Measurements from ENCODE around the gene POU2AF2.
"Not testable (repeated sequence)": the region's sequence is repeated elsewhere in the genome, so short reads cannot be mapped to it uniquely, and the experiment has no call there.

The POU2AF2 gene

DNA sequence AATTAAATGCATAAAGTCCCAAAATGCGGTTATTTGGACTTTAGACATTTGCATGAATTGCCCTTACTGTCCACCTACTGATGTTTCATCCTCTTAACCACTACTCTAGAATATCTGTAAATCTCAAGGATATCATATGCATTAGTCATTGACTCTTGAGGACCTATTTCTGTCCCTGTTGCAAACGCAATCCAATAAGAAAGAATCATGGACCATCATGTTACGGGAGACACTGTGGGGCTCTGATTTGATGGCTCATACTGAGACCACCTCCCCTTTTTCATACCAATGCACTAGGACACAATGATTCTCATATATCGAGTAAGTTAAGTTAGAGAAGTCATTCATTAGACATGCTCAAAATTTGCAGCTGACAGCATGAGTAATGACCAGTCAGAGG is 14.4 kb downstream of the POU2AF2 start:
- no peak for FAIRE-seq

DNA sequence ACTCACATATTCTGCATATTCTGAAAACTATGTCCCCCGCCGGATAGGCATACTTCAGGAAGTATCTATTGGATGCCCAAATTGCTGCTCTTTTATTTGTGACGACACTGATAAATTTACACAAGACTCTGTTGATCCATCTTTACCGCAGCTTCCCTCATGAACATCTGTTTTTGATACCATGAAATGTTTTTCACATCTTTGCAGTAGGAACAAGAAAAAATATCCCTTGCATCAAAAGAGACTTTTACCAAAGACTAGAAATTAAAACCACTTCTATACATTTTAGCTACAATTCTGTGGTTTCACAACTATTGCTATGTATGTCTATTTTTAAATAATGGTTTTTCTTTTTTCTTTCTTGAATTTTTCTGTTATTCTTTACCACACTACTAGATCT is 15.3 kb downstream of the POU2AF2 start:
- no peak for FAIRE-seq

DNA sequence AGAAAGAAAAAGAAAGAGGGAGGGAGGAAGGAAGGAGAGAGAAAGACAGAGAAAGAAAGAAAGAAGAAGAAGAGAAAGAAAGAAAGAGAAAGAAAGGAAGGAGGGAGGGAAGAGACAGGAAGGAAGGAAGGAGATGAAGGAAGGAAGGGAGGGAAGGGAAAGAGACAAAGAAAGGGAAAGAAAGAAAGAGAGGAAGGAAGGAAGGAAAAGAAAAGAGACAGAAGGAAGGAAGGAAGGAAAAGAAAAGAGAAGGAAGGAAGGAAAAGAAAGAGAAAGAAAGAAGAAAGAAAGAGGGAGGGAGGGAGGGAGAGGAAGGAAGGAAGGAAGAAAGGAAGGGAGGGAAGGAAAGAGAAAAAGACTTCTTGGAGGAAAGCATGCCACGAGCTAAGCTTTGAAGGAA is 19.1 kb downstream of the POU2AF2 start:
- FAIRE-seq: no peak

DNA sequence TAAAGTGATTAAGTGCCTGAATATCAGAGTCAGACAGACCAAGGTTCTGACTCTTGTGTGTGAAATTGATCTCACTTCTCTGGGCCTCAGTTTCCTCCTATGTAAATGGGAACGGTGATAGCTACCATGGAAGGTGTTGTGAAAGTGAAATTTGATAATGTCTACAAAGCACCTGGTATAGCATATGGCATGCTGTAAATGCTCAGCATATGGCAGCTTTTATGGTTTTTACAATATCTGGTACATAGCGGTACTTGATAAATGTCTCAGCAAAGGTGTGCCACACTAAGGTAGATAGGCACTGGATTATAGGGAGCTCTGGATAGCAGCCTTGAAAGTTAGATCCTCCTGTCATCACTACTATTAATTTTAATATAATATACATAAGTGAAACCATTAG is 19.9 kb downstream of the POU2AF2 start:
- FAIRE-seq: no peak

DNA sequence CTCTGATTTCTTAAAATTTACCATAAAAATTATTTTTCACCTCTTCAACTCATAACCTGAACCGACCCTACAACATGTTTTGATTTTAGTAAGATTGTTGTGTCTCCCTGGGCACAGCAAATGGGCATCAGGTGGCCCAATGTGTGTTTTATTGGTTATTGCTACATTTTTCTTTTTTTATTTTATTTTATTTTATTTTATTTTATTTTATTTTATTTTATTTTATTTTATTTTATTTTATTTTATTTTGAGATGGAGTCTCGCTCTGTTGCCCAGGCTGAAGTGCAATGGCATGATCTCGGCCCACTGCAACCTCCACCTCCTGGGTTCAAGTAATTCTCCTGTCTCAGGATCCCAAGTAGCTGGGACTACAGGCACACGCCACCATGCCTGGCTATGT is 22.8 kb downstream of the POU2AF2 start:
- FAIRE-seq: not testable (repeated sequence)

DNA sequence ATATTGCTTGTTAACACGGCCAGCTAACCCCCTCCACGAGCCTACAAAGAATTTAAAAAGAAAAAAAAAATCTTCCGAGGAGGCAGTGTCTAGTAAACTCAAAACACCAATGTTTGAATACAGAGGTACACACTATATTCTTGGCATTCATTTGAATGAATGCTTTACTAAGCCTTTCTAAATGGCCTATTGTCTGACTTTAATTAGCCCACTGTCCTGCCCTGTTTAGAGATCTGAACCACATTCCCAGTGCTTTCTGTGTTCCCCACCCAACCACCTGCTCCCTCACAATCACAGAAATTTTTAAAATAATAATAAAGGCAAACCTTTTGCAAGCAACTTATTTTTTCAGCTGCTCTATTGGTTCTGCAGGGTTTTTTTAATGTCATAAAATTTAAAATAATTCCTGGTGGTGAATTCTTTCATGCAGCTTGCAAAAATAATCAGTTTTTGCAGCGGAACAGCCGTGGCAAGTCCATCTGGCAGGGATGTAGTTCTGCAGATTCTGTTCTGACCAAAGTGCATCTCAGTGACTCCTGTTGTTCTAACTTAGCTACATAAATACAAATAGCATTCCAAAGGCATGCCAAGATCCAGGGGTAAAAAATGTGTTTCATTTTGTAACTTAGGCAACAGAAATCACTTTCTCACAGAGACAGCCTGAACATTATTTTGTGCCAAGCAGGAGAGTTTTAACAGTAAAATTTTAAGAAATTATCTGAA is 23.8 kb downstream of the POU2AF2 start:
- no peak for FAIRE-seq

DNA sequence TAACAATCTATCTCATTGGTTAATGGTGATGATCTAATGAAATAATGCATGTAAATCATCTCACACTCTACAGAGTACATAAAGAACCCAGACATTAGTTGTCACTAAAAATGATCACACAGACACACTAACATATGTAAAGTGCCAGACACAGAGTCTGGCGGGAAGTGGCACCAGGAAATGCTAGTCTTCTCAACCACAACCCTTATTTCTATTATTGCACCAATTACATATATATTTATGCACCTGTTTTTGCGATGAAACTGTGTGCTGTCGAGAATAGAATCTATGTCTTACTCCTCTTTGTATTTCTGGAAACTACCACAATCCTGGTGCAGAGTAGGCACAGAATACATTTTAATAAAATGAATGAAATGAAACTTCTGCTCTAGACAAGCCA is 26.9 kb downstream of the POU2AF2 start:
- FAIRE-seq: no peak

DNA sequence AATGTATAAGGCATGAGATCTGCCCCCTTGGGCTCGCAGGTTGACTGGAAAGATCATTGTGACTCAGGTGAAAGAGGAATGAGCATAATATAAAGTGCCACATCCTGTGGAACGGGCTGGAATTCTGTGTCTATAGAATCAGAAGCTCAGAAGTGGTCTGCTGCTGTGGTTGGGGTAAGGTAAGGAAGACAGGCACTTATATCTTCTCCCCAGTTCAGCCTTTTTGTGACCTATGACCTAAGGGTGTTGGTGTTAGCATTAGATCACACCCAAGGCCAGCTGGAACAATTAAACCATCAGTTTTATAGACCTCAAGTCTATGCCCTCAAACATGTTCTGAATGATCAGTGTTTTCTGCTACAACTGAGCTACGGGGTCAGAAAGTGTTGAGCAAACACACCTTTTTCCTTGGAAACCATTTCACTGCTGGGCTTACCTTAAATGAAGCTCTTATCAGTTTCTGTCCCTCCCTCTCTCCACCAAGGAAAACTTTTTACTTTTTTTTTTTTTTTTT is 37.1 kb downstream of the POU2AF2 start:
- FAIRE-seq: no peak

DNA sequence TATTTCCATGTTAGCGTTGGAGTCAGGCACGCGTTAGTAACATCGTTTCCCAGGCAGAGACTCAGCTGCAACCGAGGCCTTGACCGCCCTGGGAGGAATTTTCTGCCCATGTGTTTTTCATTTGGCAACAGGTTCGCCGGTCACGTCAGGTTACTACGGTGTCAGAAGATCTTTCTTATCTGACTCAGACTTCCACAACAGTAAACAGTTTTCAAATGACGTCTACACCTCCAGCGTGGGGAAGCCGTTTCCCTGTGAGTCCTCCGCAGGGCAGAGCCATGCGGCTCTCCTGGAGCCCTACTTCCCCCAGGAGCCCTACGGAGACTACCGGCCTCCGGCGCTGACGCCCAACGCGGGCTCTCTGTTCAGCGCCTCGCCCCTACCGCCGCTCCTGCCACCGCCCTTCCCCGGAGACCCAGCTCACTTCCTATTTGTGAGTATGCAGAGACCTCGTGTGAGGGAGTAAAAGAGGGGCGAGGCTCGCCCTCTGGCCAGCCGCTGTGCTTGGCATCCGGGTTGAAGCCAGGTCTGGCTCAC is 38.5 kb downstream of the POU2AF2 start:
- no peak for FAIRE-seq

DNA sequence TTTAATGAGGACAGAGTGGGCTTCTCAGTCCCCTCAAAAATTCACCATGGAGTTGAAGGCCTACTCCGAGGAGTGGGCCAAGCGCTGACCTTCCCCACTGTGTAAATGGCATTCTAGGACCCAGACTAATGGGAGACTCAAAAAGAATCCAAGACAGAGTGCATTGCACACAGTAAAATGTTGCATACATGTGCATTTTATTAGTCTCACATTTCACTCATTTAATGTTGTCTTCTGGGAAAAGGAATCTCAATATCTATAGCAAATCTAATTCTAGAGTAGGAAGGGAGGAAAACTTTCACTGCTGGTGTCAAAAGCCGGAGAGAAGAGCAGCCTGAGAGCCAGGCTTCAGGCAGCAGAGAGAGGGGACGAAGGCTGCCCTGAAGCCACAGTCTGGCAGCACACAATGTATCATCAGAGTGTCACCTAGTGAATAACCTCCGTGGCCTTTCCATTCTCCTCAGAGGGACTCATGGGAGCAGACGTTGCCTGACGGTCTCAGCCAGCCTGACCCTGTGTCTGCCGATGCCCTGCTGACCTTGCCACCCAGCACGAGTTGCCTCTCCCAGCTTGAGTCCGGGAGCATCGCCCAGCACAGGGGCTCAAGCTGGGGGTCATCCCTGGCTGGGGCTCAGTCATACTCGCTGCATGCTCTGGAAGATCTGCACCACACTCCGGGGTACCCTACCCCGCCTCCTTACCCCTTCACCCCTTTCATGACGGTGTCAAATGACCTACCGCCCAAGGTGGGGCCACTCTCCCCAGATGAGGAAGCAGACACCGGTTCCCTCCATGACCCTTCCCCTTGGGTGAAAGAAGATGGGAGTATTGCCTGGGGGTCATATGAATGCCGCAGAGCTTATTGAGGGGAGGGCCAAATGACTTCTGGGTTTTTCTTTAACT is 39.9 kb downstream of the POU2AF2 start:
- no peak for FAIRE-seq

DNA sequence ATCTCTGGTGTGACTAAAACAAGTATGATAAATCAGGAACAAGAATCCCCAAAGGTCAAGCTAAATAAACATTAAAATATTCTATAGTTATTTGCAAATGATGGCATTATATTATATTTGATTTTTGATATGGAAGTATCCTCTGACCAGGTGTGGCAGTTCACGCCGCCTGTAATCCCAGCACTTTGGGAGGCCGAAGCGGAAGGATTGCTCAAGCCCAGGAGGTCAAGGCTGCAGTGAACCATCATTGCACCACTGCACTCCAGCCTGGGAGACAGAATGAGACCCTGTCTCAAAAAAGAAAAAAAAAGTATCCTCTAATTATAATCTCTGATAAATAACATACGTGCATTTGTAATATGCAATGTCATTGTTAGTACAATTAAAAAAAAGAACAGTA is 46.2 kb downstream of the POU2AF2 start:
- no peak for FAIRE-seq

DNA sequence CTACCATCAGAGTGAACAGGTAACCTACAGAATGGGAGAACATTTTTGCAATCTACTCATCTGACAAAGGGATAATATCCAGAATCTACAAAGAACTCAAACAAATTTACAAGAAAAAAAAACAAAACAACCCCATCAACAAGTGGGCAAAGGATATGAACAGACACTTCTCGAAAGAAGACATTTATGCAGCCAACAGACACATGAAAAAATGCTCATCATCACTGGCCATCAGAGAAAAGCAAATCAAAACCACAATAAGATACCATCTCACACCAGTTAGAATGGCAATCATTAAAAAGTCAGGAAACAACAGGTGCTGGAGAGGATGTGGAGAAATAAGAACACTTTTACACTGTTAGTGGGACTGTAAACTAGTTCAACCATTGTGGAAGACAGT is 46.9 kb downstream of the POU2AF2 start:
- FAIRE-seq: not testable (repeated sequence)

DNA sequence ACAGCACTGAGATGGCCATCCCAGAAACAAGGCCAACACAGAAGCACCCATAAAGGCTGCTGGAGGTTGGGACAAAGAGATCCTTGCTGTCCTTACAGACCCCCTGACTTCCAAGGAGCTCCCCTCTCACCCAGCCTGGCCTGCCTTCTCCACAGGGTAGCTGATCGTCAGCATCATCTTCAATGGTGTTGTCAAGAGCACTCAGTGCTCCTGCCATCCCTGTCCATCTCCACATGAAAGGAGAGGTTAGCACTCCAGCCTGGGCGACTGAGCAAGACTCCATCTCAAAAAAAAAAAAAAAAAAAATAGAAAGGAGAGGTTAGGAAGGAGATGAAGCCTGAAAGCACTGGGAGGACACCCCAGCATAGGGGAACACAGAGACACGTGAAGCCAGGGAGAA is 50.7 kb downstream of the POU2AF2 start:
- FAIRE-seq: no peak

DNA sequence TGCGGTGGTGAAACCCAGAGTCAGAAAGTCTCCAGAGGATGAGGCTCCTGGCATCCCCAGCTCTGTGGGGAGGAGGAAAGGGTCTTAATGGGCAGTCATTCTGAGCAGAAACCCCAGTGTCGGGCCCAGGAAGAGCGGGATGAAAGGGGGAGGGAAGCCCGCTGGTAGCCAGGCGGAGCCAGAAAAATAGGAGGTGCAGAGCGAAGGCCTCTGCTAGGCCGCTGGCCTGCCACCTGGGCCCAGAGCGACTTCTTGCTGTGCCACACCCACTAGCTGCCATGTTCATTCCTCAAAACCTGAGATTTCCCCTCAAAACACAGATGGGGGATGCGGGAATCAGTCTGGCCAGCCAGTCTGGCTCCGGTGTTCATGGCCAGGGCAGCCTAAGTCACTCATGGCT is 52.2 kb downstream of the POU2AF2 start:
- FAIRE-seq: no peak

DNA sequence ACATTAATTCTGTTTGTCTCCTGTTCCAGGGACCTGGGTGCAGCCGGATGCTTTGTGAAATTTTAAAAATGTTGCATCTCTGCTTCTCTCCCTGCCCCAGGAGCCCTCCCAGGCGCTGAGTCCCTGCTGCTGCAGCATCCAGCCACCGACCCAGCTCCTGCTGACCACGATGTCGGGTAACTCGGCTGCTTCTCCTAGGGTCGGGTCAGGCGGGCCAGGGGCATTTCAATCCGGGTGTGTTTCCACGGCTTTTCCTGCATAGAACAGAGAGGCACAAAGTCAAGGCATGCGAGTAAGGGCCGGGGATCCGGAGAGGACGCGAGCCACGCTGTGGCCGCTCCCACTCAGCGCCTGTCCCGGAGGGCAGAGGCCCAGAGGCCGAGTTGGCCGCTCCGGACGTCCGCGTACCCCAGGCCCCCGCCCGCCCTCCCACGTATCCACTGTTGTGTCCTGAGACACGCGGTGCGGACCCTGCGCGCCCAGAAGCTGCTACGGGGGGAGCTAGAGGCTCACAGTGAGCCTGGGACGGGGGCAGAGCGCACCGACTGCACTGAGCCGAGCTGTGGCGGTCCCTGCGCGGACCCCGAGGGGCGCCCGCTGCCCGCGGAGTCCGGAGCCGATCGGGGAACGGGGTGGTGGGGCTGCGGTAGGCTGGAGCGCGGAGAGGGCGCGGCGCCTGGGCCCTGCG is 53.0 kb downstream of the POU2AF2 start, which contains the start of gene POU2AF3:
POU2AF3 (plus strand) TSS at position 134 of the 688 bp plus-strand sequence; CDS start at position 170, 36 bp downstream.
- no peak for FAIRE-seq

DNA sequence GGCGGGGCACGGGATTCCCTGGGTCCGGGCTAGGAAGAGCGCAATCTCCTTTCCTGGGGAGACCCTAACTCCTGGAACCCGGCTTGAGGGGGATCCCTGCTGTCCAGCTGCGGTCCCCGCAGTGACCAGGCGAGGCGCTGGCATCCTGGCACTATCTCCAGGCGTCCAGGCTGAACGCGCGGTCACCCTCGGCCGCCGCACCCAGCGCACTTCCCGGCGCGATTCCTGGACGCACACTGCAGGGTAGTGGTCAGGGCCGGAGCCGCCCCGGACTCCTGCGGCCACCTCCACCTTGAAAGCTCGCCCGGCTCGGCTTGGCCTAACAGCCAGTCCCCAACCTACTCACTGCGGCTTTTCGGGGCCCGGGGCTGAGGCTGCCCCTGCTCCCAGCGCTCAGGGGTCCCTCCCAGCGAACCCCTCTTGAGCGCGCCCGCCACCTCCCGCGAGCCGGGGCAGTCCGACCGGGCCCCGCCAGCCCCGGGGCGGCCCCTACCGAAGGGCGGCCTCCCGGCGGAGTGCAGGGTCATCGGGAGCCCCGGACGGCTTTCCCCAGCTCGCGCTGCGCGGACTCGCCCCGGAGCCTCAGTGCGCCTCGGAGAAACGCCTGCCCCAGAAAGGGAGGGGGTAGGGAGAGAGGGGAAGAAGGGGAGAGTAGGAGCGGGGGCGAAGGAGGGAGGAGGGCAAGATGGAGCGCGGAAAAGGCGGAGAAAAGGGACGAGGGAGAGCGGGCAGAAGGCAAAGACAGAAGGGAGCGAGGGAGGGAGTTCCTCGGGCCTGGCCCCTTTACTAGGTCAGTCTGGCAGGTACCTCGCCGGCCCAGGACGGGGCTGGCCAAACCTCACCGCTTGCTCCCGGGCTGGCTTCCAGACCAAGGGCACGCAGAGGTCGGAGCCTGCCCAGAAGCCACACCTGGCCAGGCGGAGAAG is 53.8 kb downstream of the POU2AF2 start:
- no peak for FAIRE-seq

DNA sequence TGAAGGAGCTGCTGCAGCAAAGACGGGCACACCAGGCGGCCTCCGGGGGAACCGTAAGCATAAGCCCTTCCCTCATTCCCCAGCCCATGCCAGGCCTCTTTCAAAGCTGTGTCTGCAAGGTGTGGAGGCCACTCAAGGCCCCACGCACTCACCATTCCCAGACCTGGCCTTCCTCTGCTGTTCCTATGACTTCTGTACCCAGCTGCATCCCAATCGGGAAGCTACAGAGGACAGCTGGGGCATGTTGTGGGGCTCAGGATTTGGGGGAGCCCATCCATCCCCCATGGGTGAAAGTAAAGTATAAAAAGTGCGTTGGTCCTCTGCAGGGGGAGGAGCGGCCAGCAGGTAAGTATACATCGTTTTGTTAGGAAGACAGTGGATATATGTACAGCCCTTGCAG is 55.0 kb downstream of the POU2AF2 start:
- FAIRE-seq: no peak

DNA sequence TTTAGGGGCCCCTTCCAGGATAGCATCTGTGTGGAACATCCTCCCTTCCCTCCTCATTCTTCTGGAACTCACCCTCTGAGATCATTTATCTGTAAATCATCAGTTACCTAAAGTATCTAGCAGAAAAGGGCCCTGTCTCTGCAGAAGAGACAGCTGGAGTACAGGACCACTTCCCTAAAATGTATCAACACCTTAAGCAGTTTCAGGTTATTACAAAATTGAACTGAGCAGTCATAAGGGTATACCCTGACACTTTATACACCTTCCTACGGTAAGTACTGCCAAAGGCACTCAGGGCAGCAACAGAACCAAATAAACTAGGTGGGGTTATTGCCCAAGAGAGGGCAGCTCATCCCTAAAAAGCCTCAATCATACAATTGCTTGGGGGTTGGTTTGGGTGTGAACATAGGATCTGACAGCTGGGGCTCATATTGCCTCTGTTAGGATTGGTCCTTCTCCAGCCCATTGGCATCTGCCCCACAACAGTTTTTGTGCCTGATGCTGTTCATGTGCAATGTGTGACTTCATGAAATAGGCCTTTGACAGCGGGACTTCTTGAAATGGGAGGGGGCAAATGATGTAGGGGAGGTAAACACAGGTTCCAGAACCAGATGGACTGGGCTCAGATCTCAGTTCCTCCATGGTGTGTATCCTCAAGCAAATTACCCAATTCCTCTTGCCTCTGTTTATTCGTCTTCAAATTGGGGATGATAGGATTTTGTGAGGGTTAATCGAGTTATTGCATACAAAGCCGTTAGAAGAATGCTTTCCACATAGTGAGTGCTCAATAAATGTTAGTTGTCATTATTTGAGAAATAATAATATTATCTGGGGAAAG is 55.7 kb downstream of the POU2AF2 start:
- no peak for FAIRE-seq

DNA sequence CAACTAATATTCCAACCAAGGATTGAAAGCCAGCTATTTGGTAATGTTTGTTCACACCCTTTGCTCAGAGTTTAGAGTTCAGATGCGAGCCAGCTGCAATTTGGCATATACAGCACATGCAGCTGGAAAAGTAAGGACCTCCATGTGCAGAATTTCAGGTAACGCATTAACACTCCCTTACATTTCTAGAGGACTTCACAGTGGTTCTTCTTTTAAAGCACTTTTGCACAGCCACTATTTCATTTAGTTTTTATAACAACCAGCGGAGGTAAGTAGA is 56.3 kb downstream of the POU2AF2 start:
- no peak for FAIRE-seq

DNA sequence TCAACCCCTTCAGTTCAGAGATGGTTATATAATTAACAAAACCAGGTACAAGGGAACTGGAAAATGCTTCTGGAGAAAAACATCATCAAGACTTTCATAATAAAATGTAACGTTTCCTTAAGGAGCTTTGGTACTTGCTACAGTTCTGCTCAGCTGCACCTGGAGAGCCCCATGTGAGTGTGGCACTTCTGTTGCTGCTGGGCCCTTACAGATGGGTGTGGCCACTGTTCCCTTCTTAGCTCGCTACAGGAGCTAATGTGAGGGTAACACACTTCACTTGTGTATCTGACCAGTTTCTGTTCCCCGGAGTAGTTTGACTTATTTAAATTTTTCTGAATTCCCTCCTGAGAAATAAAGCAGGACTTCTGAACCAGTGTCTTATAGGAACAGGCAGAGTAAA is 56.8 kb downstream of the POU2AF2 start:
- no peak for FAIRE-seq

DNA sequence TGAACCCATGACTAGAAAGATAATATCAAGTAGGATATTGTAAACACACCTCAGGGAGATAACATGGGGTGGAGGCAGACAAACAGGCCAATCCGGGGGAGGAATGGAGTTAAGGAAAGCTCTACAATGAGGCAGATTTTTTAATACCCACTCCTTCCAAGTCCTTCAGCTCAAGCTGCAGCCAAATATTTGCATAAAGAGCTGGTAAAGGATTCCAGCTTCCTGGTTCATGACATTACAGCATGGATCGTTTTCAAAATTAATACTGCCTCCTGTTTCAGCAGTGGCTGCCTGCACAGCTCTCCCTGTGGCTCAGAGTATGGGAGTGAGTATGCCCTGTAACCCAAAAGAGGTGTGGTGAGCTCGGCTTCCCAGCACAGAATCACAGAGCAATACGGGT is 57.9 kb downstream of the POU2AF2 start:
- FAIRE-seq: peak; percentile 38
